Stimulated activated CD8-positive, alpha-beta memory T cell treated with anti-CD3 and anti-CD28 coated beads, Interleukin-12 subunit alpha, Interleukin-12 subunit beta, amount 100 ng/mL, for 4 hours (primary cell): Measurements from ENCODE around the gene ZBTB32.
"Not testable (repeated sequence)": the region's sequence is repeated elsewhere in the genome, so short reads cannot be mapped to it uniquely, and the experiment has no call there.

Source experiments
- DNase-seq: peaks from one replicate; pipeline ENCODE4 v3.0.0-alpha.2; 2020; ENCODE audit warnings: low read depth

Gene ZBTB32

DNA sequence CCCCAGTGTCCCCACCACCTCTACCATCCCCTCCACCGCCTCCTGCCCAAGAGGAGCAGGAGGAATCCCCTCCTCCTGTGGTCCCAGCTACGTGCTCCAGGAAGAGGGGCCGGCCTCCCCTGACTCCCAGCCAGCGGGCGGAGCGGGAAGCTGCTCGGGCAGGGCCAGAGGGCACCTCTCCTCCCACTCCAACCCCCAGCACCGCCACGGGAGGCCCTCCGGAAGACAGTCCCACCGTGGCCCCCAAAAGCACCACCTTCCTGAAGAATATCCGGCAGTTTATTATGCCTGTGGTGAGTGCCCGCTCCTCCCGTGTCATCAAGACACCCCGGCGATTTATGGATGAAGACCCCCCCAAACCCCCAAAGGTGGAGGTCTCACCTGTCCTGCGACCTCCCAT, 16.3 kb downstream of the ZBTB32 start:
- no peak for DNase-seq

DNA sequence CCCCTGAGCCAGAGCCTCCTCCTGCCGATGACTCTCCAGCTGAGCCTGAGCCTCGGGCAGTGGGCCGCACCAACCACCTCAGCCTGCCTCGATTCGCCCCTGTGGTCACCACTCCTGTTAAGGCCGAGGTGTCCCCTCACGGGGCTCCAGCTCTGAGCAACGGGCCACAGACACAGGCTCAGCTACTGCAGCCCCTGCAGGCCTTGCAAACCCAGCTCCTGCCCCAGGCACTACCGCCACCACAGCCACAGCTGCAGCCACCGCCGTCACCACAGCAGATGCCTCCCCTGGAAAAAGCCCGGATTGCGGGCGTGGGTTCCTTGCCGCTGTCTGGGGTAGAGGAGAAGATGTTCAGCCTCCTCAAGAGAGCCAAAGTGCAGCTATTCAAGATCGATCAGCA, 17.0 kb downstream of the ZBTB32 start:
- no peak for DNase-seq

DNA sequence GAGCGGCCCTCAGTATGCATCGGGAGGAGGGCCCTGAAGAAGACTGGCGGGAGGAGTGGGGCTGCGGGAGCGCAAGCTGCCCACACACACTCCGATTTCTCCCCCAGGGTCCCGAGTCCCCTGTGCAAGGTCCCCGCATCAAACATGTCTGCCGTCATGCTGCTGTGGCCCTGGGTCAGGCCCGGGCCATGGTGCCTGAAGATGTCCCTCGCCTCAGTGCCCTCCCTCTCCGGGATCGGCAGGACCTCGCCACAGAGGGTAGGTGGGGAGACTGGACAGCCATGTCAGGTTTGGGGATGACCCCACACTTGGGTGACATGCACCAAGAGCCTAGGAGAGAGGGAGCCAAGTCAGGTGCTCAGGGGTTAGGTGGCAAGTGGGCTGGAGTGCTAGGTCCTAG, 18.1 kb downstream of the ZBTB32 start:
- no peak for DNase-seq

DNA sequence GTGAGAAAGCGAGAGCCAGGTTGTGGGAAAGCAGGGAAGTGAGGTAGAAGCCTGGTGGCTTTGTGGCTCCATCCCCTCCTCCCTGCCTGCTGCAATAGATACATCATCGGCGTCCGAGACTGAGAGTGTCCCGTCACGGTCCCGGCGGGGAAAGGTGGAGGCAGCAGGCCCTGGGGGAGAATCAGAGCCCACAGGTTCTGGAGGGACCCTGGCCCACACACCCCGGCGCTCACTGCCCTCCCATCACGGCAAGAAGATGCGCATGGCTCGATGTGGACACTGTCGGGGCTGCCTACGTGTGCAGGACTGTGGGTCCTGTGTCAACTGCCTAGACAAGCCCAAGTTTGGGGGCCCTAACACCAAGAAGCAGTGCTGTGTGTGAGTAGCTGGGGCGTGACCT, 18.5 kb downstream of the ZBTB32 start:
- DNase-seq, result no peak

DNA sequence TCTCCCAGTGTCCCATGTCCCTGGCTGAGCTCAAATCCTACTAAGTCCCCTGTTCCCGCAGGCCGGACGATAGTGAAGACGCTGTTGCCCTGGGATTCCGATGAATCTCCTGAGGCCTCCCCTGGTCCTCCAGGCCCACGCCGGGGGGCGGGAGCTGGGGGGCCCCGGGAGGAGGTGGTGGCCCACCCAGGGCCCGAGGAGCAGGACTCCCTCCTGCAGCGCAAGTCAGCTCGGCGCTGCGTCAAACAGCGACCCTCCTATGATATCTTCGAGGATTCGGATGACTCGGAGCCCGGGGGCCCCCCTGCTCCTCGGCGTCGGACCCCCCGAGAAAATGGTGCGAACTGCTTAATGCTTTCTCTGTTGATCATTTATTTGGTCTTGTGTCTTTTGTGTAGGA, 19.3 kb downstream of the ZBTB32 start:
- no peak for DNase-seq

DNA sequence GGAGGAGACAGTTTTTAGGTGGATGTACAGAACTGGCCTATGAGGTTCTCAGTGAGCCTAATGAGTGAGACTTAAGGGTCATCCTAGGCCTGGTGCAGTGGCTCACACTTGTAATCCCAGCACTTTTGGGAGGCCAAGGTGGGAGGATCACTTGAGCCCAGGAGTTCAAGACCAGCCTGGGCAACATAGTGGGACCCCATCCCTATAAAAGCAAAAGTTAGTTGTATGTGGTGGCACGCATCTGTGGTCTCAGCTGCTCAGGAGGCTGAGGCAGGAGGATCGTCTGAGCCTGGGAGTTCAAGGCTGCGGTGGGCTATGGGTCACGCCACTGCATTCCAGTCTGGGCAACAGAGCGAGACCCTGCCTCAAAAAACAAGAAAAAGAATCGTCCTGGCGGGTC, 19.8 kb downstream of the ZBTB32 start:
- not testable (repeated sequence) for DNase-seq

DNA sequence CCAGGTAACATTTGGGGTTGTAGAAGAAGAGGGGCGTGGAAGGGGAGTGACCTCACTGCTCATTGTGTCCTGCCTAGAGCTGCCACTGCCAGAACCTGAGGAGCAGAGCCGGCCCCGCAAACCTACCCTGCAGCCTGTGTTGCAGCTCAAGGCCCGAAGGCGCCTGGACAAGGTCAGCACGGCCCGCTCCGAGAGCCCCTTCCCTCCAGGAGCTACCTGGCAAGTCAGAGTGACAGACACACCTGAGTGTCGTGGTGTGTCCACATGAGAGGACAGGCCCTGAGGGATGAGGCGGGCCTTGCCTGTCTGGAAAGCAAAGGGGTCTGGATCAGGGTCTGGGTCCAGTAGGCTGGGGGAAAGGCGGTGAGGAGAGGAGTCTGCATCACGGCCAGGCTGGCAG, 20.2 kb downstream of the ZBTB32 start:
- no peak for DNase-seq

DNA sequence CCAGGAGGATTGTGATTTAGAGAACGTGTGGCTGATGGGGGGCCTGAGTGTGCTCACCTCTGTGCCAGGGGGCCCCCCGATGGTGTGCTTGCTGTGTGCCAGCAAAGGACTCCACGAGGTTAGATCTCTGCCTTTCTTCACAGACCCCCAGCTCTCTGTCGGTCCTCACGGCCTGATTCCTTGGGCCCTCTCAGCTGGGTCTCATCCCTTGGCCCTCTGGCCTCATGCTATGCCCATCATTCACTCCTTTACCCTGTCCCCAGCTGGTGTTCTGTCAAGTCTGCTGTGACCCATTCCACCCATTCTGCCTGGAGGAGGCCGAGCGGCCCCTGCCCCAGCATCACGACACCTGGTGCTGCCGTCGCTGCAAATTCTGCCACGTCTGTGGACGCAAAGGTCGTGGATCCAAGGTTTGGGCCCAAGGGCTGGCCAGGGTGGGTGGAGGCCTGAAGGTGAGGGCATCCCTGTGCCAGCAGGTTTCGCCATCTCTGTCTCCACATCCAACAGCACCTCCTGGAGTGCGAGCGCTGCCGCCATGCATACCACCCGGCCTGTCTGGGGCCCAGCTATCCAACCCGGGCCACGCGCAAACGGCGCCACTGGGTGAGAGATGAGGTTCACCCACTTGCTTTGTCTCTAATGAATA, 21.0 kb downstream of the ZBTB32 start:
- no peak for DNase-seq

DNA sequence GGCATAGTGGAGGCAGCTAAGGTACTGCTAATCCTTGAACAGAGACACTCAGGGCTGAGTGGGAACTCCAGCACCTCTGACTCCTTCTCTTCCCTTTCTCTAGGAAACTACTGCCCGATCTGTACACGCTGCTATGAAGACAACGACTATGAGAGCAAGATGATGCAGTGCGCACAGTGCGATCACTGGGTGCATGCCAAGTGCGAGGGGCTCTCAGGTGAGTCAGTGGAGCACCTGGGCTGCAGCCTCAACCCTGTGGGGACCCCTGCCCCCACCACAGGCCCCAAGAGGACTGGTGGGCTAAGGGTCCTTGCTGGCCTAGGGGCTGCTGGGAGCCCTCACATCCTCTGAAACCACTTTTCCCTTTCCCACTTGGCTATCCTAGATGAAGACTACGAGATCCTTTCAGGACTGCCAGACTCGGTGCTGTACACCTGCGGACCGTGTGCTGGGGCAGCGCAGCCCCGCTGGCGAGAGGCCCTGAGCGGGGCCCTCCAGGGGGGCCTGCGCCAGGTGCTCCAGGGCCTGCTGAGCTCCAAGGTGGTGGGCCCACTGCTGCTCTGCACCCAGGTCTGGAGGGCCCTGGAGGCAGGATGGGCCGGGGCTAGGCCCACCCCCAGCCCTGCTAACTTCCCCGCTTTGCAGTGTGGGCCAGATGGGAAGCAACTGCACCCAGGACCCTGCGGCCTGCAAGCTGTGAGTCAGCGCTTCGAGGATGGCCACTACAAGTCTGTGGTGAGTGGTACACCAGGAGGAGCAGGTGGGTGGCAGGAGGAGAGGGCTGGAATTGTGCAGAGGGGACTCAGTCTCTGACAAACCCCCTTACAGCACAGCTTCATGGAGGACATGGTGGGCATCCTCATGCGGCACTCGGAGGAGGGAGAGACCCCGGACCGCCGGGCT, 22.9 kb downstream of the ZBTB32 start:
- no peak for DNase-seq

DNA sequence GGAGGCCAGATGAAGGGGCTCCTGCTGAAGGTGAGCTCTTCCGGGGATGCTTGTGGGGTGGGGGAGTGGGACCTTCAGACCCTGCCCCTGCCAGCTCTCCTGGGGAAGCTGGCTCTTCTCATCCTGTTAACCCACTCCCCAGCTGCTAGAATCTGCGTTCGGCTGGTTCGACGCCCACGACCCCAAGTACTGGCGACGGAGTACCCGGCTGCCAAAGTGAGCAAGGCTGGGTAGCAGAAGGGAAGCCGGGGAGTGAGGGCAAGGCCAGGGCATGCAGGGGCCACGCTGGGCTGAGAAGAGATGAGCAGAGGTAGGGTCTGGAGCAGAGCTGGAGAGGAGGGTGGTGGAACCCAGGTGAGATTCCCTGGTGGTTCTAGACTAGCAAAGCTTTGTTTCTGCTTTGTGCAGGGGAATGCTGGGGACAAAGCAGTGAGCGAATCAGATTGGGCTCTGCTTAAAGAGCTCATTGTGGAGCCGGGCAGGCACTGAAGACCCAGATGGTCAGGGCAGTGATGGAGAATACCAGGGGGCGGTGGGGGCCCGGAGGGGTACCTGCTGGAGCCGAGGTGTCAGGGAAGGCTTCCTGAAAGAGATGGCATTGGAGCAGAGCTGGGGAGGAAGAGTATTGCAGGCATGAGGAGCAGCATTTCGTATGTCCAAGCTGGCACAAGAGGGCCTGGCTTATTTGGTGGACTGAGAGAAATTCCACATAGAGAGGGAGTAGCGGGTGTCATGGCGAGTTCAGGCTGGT, 23.8 kb downstream of the ZBTB32 start:
- no peak for DNase-seq

DNA sequence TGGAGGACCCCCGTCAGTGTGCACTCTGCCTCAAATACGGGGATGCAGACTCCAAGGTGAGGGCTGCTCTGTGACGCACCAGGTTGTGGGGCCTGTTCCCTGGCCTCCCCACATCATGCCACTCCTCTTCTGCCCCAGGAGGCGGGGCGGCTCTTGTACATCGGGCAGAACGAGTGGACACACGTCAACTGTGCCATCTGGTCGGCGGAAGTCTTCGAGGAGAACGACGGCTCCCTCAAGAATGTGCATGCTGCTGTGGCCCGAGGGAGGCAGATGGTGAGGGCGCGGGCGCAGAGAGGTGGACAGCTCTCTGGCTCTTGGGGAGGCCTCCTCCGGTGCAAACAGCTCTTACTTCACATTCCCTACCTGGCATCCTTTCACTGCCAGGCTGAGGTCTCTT, 24.7 kb downstream of the ZBTB32 start:
- DNase-seq, result no peak

DNA sequence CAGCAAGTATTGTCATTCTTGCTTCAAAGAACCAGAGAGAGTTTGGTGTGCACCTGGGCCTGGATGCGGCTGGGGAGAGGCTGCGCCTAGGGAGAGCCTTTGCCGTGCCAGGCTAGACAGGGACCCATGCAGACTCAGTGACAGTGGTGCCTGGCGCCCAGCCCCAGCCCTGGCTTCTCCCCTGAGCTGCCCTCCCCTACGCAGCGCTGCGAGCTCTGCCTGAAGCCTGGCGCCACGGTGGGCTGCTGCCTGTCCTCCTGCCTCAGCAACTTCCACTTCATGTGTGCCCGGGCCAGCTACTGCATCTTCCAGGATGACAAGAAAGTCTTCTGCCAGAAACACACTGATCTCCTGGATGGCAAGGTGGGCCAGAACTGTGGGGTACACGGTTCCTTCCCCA, 25.4 kb downstream of the ZBTB32 start:
- DNase-seq, result no peak

DNA sequence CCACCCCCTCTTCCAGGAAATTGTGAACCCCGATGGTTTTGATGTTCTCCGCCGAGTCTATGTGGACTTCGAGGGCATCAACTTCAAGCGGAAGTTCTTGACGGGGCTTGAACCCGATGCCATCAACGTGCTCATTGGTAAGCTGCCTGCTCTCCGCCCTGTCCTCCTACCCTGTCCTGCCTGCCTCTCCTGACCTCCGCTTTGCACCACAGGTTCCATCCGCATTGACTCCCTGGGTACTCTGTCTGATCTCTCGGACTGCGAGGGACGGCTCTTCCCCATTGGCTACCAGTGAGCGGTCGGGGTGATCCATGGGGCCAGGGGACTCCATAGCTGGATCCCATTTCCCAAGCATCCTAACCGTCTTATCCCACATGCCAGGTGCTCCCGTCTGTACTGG, 26.0 kb downstream of the ZBTB32 start:
- no peak for DNase-seq

DNA sequence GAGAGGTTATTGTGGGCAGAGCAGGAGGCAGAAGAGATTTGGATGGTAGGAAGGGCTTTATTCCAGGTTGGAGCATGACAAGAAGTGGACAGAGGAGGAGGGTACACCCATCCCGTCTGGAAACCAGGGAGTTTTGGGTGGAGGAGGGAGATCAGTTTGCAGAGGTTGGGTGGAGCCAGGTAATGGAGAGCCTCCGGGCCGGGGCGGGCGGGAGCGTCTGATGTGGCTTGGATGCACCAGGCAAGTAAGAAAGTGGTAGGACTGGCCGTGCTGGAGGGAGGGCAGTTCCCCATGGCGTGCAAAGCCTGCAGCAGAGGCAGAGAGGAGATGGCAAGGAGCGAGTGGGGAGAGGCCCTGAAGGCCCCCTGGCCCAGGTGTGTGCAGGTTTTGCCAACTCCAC, 27.0 kb downstream of the ZBTB32 start:
- DNase-seq, result no peak

DNA sequence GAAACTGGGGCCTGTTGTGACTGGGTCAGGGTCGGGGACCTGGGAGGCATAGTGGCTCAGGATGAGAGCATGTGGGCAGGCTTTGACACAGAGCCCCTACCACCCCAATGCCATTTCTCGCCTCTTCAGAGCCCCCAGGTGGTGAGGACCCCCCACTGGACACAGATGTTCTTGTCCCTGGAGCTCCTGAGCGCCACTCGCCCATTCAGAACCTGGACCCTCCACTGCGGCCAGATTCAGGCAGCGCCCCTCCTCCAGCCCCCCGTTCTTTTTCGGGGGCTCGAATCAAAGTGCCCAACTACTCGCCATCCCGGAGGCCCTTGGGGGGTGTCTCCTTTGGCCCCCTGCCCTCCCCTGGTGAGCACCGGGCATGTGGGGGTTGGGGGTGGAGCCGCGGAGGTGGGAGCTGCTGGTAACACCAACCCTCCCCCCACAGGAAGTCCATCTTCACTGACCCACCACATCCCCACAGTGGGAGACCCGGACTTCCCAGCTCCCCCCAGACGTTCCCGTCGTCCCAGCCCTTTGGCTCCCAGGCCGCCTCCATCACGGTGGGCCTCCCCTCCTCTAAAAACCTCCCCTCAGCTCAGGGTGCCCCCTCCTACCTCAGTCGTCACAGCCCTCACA, 27.5 kb downstream of the ZBTB32 start:
- DNase-seq, result no peak

DNA sequence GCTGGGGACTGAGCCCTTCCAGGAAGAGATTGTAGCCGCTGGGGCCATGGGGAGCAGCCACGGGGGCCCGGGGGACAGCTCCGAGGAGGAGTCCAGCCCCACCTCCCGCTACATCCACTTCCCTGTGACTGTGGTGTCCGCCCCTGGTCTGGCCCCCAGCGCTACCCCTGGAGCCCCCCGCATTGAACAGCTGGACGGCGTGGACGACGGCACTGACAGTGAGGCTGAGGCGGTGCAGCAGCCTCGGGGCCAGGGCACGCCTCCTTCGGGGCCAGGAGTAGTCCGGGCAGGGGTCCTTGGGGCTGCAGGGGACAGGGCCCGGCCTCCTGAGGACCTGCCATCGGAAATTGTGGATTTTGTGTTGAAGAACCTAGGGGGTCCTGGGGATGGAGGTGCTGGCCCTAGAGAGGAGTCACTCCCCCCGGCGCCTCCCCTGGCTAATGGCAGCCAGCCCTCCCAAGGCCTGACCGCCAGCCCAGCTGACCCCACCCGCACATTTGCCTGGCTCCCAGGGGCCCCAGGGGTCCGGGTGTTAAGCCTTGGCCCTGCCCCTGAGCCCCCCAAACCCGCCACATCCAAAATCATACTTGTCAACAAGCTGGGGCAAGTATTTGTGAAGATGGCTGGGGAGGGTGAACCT, 28.3 kb downstream of the ZBTB32 start:
- DNase-seq, result no peak

DNA sequence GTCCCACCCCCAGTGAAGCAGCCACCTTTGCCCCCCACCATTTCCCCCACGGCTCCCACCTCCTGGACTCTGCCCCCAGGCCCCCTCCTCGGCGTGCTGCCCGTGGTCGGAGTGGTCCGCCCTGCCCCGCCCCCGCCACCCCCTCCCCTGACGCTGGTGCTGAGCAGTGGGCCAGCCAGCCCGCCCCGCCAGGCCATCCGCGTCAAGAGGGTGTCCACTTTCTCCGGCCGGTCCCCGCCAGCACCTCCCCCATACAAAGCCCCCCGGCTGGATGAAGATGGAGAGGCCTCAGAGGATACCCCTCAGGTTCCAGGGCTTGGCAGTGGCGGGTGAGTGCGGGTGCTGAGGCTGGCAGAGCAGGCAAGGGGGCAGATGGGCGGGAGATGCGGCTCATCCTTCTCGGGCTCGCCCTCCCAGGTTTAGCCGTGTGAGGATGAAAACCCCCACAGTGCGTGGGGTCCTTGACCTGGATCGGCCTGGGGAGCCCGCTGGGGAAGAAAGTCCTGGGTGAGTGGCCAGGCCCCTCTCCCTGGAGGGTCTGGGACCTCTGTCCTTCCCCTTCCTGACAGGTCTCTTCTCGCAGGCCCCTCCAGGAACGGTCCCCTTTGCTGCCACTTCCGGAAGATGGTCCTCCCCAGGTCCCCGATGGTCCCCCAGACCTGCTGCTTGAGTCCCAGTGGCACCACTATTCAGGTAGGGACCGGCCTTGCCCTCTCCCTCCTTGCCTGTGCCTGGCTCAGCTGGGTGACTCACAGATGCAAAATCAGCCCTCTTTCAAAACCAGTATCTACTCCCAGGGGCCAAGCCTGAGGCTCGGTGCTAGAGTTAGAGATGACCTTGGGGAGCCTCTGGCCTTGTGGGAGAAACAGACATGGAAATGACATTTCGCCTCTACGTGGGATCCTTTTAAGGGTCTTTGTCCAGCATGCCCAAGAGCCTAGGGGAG, 29.1 kb downstream of the ZBTB32 start:
- no peak for DNase-seq

DNA sequence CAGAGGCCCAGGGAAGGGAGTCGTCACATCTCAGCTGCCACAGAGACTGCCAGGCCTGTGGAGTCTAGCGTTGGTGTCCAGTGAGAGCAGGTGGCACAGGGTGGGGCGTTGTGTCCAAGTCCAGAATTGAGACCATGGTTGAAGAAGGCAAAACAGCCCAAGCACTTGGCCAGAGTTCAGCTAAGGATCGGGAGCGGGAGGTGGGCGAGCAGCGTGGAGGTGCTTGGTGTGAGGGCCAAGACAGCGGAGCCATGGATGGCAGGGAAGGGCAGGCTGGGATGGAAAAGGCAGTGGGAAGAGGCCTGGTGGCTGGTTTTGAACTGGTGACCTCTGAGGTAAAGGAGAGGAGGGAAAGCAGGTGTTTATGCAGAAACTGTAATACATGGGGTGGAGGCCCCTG, 29.9 kb downstream of the ZBTB32 start:
- no peak for DNase-seq

DNA sequence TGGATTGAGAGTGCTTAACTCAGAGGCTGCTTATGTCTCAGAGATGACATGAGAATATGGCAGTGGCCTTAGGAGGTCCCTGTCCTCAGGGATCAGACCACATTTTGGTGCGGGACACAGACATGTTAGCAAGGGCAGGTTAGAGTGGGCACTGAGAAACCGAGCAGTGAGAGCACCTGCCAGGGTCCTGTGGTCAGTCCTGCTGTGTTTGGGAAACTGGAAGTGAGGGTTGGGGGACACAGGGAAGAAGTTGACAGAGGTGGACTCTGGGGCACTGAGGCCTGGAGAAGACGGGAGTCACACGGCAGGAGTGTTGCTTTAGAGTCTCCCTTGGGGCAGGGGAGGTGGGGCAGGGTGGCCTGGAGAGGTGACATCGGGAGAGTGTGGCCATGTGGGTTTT, 30.5 kb downstream of the ZBTB32 start:
- no peak for DNase-seq

DNA sequence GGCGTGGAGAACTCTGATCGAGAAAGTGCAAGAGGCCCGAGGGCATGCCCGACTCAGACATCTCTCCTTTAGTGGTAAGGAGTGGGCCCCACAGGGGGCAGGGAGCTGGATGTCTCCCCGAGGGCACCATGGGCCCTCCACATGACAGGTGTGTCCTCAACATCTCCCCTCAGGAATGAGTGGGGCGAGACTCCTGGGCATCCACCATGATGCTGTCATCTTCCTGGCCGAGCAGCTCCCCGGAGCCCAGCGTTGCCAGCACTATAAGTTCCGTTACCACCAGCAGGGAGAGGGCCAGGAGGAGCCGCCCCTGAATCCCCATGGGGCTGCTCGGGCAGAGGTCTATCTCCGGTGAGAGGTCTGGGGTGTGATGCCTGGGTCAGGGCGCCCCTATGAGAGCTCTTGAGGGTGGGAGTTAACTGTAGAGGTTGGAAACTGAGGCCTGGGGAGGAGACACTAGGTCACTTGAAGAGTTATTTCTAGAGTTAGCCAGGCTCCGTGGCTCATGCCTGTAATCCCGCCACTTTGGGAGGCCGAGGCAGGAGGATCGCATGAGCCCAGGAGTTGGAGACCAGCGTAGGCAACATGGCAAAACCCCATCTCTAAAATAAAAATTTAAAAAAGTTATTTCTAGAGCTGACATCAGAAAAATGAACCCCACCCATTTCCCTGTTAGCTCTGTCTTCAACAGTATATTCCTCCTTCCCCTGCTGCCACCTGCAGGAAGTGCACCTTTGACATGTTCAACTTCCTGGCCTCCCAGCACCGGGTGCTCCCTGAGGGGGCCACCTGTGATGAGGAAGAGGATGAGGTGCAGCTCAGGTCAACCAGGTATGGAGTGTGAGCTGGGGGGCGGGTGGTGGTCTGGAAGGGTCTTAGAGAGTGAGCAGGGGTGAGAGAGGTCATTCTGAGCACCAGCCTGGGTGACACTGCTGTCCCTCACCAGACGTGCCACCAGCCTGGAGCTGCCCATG, 32.8 kb downstream of the ZBTB32 start:
- no peak for DNase-seq
